HG02759 (cell line): ENCODE data around the gene PTOV1.

Experiments
- ATAC-seq: cut with Tn5 transposase; IDR thresholded peaks from one replicate; pipeline ENCODE4 v1.9.1; 2021; ENCODE audit warnings: mild to moderate bottlenecking, moderate library complexity; ENCODE audit not compliant: unreplicated experiment

The PTOV1 gene

DNA sequence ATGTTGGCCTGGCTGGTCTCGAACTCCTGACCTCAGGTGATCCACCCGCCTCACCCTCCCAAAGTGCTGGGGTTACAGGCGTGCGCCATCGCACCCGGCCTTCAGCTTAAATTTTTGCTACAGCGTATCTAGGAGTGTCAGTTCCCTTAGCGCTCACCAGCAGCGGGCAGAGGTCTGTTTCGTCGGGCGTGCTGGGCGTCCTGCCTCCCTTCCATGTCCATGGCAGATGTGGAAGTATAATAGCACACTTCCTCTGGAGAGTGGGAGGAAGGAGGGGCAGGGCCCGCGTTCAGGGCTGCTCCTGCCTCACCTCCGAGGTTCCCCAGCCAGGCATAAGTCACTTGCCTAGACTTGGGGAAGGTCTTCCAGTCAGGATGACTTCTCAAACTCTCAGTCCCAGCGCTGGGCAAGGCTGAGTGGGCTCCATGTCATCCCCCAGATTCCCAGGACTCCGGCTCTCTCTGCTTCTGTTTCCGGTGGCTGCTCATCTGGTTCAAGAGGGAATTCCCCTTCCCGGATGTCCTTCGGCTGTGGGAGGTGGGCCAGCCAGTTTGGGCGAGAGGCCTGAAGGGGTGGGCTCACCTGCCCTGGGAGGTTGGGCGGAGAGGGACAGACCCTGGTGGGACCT is 36.2 kb downstream of the PTOV1 start:
- ATAC-seq: no peak

DNA sequence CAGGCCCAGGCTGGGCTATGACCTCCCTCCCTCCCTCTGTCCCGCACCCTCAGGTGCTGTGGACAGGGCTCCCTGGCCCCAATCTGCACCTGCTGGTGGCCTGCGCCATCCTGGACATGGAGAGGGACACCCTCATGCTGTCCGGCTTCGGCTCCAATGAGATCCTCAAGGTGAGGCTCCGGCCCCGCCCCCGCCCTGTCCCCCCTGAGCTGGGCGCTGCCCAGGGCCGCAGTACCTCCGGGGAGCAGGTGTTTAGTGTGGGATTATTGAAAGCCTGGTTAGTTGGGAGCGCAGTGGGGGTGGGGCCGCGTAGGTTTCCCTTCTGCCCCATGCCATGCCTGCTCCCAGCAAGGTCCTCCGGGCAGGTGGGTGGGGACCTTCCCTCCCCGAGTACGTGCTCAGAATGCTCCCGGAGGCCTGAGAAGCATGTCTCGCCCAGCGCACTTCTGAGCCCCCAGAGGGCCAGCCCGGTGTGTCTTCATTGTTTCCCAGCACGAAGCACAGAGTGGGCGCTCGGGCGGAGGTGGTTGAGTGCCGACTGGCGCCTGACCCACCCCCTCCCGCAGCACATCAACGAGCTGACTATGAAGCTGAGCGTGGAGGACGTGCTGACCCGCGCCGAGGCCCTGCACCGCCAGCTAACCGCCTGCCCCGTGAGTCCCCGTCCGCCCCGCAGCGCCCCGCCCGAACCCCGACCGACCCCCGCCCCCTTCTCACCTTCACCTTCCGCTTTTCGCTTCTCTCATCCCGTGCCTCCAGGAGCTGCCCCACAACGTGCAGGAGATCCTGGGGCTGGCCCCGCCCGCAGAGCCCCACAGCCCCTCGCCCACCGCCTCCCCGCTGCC is 36.9 kb downstream of the PTOV1 start:
- ATAC-seq: no peak

DNA sequence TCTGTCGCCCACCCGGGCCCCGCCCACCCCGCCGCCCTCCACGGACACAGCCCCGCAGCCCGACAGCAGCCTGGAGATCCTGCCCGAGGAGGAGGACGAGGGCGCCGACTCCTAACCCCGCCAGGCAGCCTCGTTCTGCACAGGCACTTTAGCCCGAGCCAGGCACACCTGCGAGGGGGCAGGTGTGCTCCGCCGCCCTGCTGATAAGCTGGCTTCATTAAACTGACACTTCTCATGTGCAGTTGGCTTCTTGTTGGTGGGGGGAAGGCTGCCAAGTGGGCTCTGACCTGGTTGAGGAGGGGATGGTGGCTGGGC is 37.5 kb downstream of the PTOV1 start:
- no peak for ATAC-seq

DNA sequence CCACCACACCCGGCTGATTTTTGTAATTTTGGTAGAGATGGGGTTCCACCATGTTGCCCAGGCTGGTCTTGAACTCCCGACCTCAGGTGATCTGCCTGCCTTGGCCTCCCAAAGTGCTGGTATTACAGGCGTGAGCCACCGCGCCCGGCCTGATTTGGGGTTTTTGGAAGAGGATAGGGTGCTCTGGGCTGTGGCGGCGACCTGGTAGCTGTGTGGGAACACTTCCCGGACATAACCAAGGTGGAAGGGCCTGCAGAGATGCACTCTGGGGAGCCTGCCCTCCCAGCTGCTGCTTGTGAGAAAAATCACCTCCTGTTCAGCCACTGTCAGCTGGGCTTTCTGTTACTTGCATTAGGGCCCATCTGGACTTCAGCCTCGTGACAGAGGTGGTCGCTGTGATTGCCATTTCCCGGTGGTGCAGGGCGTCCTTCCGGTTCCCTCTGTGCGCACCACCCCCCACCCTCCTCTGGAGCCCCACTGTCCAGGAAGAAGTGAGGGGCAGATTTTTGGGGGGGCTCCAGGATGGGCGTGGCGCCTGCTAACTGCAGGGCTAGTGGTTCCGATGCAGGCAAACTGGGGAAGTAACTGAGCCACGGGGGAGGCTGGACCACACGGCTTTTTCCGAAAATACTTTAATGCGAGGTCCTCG is 38.2 kb downstream of the PTOV1 start:
- no peak for ATAC-seq

DNA sequence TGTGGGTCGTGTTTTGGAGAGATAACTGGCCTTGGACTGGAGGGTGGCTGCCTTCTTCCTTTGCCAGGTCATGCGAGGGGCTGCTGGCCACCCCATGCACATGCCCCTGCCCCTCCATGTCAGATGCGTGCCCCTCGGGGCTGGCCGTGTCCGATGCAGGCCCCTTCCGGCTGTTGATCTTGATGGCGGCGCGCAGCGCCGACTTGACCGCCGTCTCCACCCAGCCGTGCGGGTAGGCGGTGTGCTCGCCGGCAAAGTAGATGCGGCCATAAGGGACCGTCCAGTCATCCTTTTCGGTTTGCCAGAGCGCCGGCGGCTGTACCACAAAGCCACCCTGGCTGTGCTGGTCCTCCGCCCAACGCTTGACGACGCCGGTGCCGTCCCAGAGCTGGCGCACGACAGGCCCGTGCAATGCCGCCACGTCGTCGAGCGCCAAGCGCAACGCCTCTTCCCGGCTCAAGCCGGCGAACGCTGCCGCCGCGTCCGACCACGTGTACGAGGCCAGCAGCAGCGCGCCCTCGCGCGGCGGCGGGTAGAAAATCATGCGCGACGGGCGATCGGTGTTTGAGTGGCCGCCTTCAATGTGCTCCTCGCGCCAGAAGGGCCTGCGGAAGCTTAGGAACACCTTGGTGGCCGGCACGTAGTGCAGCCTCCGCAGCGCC is 38.9 kb downstream of the PTOV1 start:
- no peak for ATAC-seq

DNA sequence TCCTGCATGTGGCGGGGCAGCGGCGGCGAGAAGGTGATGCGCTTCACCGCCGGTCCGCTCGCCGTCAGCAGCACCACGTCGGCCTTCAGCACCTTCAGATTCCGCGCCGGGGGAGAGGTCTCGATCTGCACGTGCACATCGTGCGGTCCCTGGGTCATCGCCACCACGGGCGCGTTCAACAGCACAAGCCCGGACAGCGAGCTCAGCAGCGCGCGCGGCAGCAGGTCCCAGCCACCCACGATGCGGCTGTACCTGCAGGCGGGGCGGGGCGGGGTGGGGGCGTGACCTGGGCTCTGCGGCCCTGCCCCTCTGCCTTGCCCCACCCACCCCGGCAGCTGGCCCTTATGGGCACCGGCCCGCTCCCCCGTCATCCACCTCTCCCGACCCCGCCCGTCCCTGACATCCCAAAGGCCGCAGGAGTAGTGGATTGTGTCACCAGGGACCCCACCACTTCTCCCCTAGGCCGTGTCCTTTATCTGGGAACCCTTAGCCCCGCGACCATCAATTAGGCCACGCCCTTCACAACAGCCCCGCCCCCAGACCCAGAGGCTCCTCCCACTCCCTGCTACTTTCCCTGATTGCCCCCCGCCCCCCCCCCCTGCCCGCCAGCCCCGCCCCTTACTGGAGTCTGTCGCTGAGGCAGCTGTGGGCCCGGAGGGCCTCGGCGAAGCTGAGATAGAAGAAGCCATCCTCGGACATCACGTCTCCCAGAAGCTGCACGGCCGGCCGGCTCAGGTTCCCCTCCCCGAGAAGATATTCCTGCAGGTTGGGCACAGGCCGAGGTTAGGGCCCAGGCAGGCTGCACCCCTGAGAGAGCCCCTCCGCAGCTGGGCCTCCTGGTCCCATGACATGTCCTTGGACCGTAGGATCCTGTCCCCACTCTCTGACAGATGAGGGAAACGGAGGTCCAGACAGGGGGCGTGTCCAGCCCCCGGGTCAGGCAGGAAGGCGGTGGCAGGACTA is 39.7 kb downstream of the PTOV1 start:
- no peak for ATAC-seq

DNA sequence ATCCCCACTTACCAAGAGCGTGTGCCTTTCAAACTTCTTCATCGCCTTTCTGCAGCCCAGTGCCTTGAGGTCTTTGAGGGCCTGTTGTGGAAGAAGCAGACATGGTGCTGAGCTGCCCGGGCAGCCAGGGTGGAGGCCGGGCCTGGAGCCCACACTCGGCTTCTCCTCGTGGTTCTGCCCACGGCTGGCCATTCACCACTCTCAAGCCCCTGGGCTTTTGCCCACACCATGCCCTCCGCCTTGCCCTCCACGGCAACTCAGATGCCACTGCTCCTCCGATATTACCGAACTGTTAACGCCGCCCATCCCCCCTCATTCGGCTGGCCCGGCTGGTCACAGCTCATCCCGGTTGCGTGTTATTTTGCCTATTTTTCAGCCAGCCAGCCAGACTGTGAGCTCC is 40.4 kb downstream of the PTOV1 start:
- no peak for ATAC-seq

DNA sequence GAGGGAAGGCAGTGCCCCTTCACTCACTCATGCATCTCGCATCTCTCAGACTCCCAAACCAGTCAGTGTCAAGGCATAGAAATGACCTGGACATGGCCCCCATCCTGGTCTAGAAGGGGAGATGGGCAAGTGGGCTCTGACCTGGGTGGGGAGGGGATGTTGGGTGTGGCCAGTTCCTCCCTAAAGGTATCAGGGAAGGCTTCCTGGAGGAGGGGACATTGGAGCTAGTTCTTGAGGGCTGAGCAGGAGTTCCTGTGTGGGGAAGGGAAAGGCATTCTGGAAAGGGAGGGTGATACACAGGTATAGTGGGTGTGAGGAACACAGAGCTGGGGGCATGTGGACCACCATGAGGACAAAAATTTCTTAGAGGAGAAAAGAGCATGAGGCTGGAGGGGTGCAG is 41.8 kb downstream of the PTOV1 start:
- ATAC-seq: no peak

DNA sequence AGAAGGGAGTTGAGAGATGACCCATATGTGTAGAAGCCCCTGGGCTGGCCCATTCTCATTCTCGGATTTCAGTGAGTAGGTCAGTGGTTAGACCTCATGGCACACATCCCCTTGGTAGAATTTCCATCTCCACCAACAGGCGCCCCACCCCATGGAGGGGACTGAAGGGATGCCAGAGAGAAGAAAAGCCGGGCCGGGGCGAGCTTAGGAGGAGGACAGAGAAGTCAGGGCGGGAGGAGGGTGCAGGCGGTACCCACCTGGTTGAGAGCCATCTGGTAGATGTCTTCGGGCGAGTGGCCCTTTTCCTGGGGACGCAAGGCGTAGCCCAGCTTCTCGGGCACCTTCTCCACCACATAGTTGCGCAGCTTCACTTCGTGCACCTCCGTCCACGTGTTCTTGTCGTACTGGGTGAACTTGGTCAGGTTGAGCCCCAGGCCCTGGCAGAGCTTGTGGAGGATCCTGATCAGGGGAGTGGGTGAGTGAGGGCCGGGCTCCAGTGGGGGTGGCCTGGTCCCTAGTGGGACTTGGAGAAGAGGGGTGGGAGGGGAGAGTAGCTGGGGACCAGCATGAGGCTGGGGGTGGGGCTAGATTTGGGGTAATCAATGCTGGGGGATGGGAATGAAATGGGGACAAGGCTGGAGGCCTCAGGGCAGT is 43.2 kb downstream of the PTOV1 start:
- ATAC-seq: no peak

DNA sequence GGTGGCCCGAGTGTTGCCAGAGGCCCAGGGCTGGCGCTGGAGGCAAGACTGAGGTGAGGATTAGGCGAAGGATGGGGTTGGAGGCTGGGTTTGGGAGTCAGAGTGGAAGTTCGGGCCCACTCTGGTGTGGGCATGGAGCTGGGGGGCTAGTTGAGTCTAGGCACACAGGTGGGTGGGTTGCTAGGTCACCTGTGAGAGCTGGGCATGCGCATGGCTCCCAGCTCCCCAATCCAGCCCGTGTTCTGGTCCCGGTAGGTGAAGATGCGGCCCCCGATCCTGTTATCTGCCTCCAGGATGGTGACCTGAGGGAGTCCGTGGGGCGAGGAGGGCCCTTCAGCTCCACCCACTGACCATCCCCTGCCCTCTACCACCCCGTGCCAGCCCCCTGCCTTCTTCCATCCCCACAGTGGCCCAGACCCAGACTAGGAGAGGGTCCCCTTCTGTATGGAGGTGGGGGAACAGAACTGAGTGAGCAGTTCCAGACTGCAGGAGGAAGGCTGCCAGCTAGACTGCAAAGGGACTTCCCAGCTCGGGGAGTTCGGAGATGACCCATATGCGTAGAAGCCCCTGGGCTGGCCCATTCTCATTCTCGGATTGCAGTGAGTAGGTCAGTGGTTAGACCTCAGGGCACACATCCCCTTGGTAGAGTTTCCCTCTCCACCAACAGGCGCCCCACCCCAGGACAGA is 44.1 kb downstream of the PTOV1 start:
- no peak for ATAC-seq

DNA sequence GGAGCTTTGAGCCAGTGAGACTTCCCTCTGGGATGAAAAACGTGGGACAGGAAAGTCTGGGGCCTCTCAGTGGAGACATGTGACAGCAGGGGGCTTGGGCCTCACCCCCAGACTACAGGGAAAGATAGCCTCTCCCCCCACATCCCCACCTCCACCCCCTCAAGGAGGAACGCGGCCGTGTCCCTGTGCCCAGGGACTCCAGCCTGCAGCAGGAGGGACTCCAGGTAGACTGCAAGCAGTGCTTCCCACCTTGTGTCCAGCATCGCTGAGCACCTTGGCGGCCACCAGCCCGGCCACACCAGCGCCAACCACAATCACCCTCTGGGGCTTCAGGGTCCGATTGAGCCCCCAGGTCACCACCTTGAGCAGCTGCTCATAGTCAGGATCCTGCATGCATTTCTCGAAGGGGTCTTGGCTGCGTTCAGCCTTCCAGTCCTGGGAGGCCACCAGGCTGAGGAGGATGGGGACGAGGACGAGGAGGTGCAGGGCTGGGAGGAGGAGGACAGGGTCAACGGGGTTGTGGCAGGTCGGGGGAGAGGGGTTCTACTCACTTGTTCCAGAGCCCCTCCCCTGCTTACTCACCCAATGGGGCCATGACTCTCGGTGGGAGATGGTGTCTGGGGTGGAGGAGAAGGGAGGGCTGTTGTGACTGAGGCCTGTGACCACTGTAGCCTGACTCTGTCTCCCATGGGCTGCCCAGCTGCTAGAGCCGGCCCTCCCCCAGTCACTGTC is 44.8 kb downstream of the PTOV1 start:
- ATAC-seq: no peak

DNA sequence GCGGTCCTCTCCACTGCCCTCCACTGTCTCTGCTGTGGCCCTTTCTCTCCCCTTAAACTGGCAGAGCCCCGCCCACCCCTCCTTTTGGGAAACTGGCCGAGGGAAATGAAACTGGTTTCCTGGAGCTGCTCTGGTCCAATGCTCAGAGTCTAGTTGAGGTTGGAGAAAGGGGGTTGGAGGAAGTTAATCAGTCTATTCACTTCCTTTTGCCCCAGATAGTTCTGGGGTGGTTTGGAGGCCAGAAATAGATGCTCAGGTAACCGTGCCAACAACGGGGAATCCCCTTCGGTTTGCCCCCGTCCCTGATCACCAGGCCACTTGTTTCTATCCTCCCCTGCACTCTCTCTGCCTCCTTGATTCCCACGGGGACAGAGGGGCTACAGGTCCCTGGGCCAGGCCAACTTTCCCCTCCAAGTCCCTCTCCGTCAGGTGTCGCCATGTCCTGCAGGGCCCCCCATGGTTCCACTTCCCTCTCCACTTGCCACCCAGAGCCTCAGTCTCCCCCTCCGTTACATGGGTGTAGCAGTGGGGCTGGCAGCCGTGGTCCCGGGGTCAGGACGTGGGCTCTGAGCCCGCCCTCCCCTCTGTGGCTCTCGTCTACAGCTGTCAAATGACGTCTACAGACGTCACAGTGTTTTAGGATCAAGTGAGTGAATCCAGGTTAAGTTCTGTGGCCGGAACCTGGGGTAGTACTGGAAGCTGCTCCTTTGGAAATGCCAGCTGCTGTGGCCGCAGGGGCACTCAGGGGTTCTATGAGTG is 46.1 kb downstream of the PTOV1 start, which contains the start of gene IL4I1:
Gene IL4I1 (minus strand): TSS at position 25 of the 759 bp plus-strand sequence. CDS start 727 bp downstream, outside the sequence.
- peak; percentile 66 for ATAC-seq

DNA sequence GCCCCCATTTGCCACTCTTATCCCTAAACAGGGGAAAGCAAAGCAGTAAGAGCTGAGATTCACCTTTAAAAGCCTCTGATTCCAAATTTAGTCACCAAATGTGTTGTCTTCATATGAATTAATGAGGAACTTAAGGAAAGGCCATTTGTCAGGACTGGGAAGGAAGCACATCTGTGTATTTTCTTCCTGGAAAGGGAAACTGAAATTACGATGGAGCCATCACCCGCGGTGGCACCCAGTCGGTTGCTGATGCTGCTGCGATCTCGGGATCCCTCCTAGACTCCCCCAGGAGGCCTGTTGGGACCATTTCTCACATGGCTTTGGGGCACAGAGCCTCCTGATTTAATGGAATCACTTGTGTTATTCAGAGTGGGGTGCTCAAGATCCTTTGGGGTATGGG is 53.2 kb downstream of the PTOV1 start:
- no peak for ATAC-seq

DNA sequence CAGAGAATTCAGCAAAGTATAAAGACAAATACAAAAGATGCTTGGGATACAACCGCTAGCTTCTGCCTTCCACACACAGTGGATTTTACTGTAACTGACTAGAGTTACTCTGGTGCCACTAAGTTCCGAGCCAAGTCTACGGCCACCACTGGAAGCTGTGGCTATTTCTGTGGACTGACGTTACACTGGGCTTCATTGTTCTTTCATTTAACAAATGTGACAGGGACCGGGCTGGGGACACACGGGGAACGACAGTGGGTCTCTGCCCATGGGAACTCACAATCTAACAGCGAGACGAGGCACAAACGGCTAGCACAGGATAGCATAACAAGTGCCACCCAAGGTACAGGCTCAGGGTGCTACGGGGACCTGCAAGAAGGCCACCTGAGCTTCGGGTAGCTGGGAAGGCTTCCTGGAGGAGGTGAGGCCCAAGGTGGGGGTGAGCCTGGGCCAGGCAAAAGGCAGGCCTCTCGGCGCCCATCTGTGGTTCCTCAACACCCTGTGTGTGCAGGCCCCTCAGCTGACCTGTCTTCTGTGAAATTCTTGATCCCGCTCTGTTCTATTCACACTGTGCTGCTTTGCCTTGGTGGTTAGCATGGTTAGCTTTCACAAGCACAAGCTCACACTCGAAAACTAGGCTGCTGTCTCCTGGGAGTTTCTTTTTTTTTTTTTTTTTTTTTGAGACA is 56.1 kb downstream of the PTOV1 start:
- peak; percentile 47 for ATAC-seq

DNA sequence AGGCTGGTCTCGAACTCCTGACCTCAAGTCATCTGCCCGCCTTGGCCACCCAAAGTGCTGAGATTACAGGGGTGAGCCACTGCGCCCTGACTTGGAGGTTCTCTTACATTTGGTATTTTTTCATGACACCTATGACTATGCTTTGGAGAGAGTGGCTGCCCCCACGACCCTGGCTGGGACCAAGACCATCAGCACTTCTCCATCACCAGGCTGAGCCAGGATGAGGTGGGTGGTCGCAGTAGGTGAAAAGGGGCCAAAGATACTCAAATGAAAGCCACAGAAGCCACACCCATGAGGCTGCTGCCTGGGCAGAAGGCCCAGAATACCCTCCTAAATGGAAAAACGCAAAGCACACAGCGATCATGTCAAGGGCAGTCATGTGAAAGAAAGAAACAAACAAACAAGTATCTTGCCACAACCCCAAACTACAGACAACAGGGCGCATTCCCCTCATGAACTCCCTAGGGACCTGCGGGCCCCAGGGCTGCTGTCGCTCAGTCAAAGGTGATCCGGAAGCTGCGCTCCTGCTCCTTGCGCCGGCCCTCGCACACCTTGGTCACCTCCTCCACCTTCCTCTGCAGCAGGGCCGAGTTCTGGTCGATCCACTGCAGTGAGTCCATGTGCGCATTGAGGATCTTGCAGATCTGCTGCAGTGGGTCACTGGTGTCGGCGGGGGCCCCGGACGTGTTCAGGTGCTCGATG is 56.9 kb downstream of the PTOV1 start:
- ATAC-seq: peak; percentile 37

DNA sequence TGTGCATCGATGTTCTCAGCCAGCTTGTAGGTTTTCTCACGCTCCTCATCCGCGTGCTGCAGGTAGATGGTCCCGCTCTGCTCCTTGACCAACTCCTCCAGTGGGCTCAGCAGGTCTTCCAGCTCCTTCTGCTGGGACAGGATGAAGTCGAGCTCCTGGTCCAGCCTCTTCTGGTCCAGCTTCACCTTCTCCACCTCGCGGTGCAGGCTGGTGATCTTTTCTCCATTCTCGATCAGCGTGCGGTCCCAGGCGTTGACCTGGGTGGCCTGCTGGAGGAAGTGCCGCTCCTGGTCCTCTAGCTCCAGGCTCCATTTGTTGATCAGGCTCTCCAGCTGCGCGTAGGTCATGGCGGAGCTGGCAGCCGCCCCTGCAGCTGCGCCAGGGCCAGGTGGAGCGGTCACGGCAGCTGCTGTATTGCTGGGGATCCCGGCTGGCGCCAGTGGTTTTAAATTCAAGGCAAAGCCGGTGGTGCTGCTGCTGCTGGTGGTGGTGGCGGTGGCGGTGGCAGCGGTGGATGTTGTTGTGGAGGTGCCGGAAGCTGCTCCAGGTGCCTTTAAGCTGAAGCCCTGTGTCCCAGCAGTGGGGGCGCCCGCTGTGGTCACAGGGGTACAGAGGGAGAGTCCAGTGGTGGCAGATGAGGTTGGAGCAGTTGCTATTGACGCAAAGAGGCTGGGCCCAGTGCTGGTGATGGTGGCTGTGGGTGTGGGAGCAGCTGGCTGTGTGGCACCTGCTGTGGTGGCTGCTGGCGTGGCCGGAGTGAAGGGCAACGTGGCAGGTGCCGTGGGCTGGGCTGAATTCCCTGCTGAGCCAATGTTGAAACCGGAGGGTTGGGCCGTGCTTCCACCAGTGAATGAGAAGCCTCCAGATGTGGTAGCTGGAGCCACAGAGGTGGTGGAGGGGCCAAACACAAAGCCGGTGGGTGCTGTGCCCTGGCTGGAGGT is 57.8 kb downstream of the PTOV1 start:
- ATAC-seq: no peak
